ENCODE data around the gene MTHFSD. TPM values are rescaled to one million over a fixed set of nuclear protein-coding genes. Genes with fewer than 3 reads are reported as not detected.

Gene MTHFSD
- total RNA-seq, 1 donor from 2014 or later, result 8.1 TPM

GRCh38 chr16:86563469-86564345, 8.7 kb upstream of the MTHFSD start:
- Mint-ChIP-seq H3K4me1 (ENCODE audit: low read depth) (peaks cover 38% of the 10 kb centered on the region), H3K27ac (ENCODE audit: unreplicated experiment) (peak overlapping the region; percentile 98), H3K27me3 (ENCODE audit: low read depth) (no peaks in the 10 kb centered on the region), H3K36me3 (ENCODE audit: low read depth) (peaks cover 3% of the 10 kb centered on the region), H3K9me3 (ENCODE audit: low read depth) (no peaks in the 10 kb centered on the region), H3K4me3 (ENCODE audit: unreplicated experiment) (peak overlapping the region; percentile 74)
- no peak for DNase-seq (ENCODE audit: low spot score)
- peak; percentile 100 for TF ChIP-seq CTCF (IDR thresholded peaks at IDR 0.05)

- no peak for DNase-seq (ENCODE audit: low spot score)
- Mint-ChIP-seq H3K4me1 (ENCODE audit: low read depth) (peaks cover 40% of the 10 kb centered on the region), H3K4me3 (ENCODE audit: unreplicated experiment) (no peak overlapping the region), H3K27me3 (ENCODE audit: low read depth) (no peaks in the 10 kb centered on the region), H3K9me3 (ENCODE audit: low read depth) (no peaks in the 10 kb centered on the region), H3K36me3 (ENCODE audit: low read depth) (no peaks in the 10 kb centered on the region), H3K27ac (ENCODE audit: unreplicated experiment) (no peak overlapping the region)
- TF ChIP-seq CTCF (IDR thresholded peaks at IDR 0.05), result no peak
Measured at GRCh38 chr16:86562356-86562755, 7.3 kb upstream of the MTHFSD start.

- Mint-ChIP-seq H3K27me3 (ENCODE audit: low read depth) (no peaks in the 10 kb centered on the region), H3K4me3 (ENCODE audit: unreplicated experiment) (no peak overlapping the region), H3K27ac (ENCODE audit: unreplicated experiment) (no peak overlapping the region), H3K4me1 (ENCODE audit: low read depth) (peaks cover 30% of the 10 kb centered on the region), H3K36me3 (ENCODE audit: low read depth) (no peaks in the 10 kb centered on the region), H3K9me3 (ENCODE audit: low read depth) (no peaks in the 10 kb centered on the region)
- TF ChIP-seq CTCF (IDR thresholded peaks at IDR 0.05), result no peak
- DNase-seq (ENCODE audit: low spot score), result no peak
Measured at GRCh38 chr16:86559802-86560305, 4.8 kb upstream of the MTHFSD start.

- H3K27ac Mint-ChIP-seq (ENCODE audit: unreplicated experiment), result peak overlapping the region; percentile 8
- no peak for TF ChIP-seq CTCF (IDR thresholded peaks at IDR 0.05)
- no peaks in the 10 kb centered on the region for H3K9me3 Mint-ChIP-seq (ENCODE audit: low read depth)
- no peak overlapping the region for H3K4me3 Mint-ChIP-seq (ENCODE audit: unreplicated experiment)
- peaks cover 26% of the 10 kb centered on the region for H3K4me1 Mint-ChIP-seq (ENCODE audit: low read depth)
- H3K27me3 Mint-ChIP-seq (ENCODE audit: low read depth), result no peaks in the 10 kb centered on the region
- no peak for DNase-seq (ENCODE audit: low spot score)
- no peaks in the 10 kb centered on the region for H3K36me3 Mint-ChIP-seq (ENCODE audit: low read depth)
Measured at GRCh38 chr16:86558355-86559193, 3.5 kb upstream of the MTHFSD start.

GRCh38 chr16:86557587-86557986, 2.6 kb upstream of the MTHFSD start:
- no peak for DNase-seq (ENCODE audit: low spot score)
- no peak overlapping the region for H3K27ac Mint-ChIP-seq (ENCODE audit: unreplicated experiment)
- no peaks in the 10 kb centered on the region for H3K27me3 Mint-ChIP-seq (ENCODE audit: low read depth)
- TF ChIP-seq CTCF (IDR thresholded peaks at IDR 0.05), result no peak
- no peak overlapping the region for H3K4me3 Mint-ChIP-seq (ENCODE audit: unreplicated experiment)
- H3K4me1 Mint-ChIP-seq (ENCODE audit: low read depth), result peaks cover 18% of the 10 kb centered on the region
- no peaks in the 10 kb centered on the region for H3K9me3 Mint-ChIP-seq (ENCODE audit: low read depth)
- no peaks in the 10 kb centered on the region for H3K36me3 Mint-ChIP-seq (ENCODE audit: low read depth)
